Mammary epithelial cell (primary cell): Measurements from ENCODE around the gene FGD5.

Experiments
- CTCF ChIP-seq, 2 donors: IDR thresholded peaks in 1 of 2; conservative IDR thresholded peaks in 1 of 2; 2 replicates each; pipeline ENCODE4 v1.5.1; 2011 to 2012; ENCODE audit warnings: inconsistent platforms in 2 of 2, low read length in 2 of 2, mild to moderate bottlenecking in 2 of 2, control low read depth in 1 of 2, low read depth in 1 of 2; ENCODE audit not compliant: insufficient read depth in 1 of 2; ENCODE audit errors: extremely low read depth in 1 of 2
- EZH2 ChIP-seq: IDR thresholded peaks from 2 replicates; pipeline ENCODE4 v1.6.1; 2012; ENCODE audit warnings: low read length, inconsistent platforms, borderline replicate concordance

DNA sequence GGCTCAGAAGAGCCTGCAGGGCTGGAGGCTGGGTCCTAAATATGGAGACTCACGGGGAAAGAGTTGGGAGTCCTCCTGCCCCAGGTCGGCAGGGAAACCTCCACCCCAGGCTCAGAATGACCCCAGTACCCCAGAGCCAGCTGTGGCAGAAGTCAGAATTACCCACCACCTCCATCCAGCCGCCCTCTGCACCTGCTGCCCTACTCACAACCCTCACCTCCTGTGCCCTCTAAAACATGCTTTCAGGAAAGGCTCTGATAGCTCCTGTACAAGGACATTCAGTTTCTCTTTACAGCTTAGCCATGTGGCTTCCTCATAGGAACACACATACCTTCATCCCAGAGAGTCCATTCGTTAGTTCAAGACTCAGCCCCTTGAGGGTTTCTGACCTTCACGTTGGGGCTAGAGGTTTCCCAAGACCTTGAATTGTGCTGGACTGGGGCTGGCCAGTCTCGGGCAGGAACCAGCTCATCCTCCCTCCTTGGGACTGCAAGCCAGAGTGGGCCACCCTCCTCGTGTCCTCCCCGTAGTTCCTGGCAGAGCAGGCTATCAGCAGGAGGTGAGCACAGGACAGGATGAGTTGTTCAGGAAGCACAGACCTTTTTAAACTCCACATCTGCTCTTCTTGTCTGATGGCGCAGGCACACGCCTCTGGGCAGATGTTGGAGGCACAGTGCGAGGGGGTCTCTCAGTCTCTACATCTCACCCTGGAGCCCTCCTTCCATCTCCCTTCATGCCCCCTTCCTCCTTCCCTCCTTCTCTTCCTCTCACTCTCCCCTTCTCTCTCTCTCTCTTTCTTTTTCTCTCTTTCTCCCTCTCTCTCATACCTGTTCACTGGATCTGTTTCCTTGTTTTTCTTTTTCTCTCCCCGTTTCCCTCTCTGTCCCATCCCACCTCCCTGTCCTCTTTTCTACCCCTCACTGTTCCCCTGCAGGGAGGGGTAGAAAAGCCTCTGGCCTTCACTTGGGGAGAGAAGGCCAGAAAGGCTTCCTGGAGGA lies 72.7 kb downstream of the FGD5 start:
- TF ChIP-seq CTCF (conservative IDR thresholded peaks at IDR 0.05 in 1 of 2, IDR thresholded peaks at IDR 0.05 in 1 of 2; ENCODE audit: extremely low read depth in 1 of 2, insufficient read depth in 1 of 2, low read depth in 1 of 2, low read length in 2 of 2) (no peak), EZH2 (no peak)
